IPS-NIHi11 (cell line): ENCODE data around the gene ANKRD1.
A peak's percentile ranks its signal among the peaks of the same experiment; 100 is the strongest.
"Not testable (repeated sequence)": the region's sequence is repeated elsewhere in the genome, so short reads cannot be mapped to it uniquely, and the experiment has no call there.

Experiments used
- DNase-seq: peaks from one replicate; pipeline ENCODE4 v3.0.0; 2012; ENCODE audit warnings: mixed read lengths, low spot score

Gene ANKRD1

DNA sequence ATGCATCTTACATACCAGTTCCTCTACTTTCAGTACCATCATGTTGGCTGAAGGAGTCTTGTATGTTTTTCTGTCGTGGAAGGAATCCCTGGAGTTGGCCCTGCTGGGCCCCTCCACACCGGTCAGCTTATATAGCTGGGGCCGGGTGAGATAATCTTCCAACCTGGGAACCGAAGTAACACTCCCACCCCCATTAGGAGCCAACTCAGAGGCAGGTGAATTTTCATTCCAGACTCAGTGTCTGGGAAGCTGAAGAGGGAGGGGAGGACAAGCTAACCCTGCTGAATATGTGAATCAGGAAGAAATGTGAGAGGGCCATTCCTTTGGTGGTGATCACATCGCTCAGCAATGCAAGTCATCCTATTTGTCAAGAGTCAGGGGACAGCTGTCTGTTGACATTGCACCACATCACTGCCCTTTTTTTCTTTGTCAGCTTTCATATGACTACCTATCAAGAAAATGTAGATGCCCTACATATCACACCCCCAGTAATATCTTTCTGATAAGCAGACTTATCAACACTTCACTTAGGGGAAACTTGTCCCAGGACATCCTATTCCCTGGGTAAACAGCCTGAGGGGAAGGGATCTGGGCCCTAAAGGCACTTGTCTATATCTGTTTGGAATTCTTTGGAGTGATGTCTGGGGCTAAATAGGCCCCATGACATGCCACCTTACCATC lies at the start of gene ANKRD1:
Gene ANKRD1, minus strand, starts transcription at position 102 of the 681 bp plus-strand sequence. Its CDS starts 60 bp downstream, at position 42.
- peak; percentile 78 for DNase-seq

DNA sequence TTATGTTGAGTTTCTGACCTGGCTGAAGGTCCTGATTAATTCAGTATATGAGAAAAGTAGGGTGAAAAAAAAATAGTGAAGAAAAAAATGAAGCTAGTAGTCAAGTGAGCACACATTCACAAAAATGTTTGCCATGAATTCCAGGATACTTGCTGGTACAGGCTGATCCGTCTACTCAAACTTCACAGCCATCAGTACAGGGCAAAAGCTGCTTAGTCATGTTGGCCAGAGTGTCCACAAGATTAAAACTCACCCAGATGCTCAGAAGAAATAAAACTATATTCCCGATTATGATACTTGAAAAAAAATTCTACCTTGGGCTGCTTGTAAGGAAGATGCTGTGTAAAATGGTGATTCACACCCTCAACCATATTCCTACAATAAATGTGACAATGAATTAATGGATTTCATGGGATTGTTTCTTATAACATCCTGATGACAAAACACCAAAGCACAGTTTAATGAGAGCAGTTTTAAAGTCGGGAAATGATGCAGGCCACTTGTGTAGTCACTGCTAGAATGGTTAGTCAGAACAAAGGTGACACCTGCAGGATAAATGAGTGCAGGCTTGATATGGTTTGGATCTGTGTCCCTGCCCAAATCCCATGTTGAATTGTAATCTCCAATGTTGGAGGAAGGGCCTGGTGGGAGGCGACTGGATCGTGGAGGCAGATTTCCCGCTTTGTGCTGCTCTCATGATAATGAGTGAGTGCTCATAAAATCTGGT lies 49.2 kb upstream of the ANKRD1 start:
- no peak for DNase-seq

DNA sequence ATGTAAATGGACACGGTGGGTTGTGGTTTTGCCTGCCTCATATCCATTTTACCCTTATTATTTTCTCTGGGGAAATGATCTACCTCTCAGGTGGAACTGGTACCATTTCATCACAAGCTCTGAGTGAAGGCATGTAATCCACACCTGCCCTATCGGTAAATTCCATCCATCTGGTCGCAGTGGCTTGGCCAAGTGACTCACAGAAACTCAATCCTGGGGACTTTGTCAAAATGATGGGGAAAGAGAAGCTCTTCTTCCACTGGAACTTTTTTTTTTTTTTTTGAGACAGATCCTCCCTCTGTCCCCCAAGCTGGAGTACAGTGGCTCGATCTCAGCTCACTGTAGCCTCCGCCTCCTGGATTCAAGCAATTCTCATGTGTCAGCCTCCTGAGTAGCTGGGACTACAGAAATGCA lies 48.2 kb upstream of the ANKRD1 start:
- DNase-seq, result peak; percentile 29

DNA sequence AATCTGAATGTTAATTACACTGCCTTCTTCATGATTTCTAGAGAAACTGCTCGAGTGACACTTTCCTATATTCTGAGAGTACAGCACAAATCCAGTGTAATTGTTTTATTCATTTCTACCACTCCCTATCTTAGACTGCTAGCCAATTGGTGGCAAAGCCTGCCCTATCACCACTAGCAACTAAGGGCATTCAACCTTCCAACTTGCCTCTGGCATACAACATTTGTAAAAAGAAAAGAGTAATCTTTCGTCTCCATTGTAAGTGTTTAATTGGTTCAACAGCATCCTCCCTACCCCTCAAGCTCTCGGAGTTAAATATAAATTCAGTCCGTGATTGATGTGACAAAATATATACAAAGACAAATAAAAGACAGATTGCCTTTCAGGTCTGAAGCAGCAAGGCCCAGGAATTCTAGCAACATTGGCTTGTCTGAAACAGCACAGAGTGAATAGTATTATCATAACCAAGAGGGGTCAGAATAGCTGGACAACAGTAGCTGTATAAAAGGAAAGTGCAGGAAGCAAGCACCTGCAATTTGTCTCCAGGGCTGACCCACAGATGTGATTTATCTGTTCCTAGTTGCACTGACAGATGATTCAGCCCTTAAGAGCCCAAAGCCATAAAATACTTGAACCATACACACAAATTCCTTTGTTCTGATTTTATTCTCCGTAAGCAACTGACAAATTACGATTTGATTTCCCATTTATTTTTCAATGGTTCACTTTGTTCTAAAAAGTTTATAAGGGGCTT lies 47.6 kb upstream of the ANKRD1 start:
- DNase-seq, result peak; percentile 58

DNA sequence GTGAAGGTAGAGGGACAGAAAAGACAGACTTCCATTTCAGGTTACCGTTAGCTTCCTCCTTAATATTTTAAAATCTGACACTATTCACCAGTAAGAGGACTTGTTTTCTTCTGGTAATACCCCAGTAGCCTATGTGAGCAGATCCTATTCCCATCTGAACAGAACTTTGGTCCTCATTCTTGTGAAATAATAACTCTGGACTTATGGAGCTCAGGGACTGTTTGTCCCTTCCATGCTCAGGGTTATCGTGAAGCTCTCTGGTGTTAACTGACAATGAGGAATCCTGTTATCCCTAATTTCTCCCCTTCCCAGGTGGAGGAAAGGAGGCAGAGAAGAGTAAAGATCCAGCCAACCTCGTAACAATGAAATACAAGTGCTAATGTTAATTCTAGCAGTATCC lies 47.0 kb upstream of the ANKRD1 start:
- no peak for DNase-seq

DNA sequence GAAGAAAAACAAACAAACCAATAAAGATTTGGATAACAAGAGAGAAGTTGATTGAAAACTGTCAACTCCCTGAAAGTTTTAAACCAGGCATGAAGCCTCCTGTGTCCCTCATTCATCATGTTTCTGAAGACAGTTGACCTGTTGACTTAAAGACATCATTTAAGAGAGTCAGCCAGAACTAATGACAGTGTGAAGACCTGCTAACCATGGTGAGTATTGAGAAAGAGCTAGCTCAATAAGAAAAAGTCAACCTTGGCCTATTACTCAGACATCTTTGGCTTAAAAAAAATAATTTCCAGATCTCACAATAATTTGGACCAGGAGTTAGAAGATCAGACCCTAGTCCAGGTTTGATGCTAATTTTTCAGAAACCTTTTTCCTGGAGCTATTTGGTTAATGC lies 45.3 kb upstream of the ANKRD1 start:
- DNase-seq, result no peak

DNA sequence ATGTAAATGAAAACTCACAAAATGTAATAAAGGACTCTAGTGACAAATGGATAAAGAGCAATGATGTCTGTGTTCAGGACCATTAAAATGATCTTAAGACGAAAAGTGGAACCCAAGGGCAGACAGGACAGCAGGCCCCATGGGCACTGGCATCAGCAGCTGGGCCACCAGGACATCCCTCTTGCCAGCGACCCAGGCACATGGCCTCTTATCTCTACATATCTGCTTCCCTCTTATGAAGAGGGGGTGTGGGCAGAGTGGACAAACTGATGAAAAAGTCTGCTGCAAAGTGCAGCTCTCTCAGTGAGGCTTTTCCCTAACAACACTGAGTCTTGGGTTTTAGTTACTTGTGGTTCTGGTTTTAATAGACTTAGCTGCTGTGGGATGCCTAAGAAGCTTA lies 44.8 kb upstream of the ANKRD1 start:
- no peak for DNase-seq

DNA sequence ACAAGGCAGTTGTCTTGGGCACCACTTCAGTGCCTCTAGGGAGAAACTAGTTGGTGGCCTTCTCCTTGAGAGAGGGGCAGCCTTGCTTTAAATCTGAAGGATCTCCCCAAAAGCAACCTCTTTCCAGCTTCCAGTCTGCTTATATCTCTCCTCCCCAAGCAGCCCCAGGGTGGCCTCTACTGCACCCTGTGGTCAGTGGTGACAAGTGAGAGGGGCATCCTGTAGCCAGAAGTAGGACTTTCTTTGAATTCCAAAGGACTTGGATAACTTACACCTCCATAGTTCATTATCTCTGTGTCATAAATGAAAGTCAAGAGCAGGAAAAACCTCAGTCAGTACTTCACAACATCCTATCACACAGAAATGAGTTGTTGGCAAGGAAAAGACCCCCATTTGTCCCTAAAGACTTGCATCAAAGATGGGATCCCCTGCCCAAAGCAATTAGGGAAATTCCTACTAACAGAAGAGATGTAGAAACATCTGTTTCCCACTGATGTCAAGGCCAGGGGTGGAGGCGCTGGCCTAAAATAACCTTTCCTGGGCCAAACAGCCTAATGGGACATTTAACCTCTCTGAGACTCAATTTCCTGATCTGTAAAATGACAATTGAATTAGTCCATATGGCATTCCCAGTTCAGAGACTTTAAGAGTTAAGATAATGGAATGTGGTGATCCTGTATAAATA lies 44.0 kb upstream of the ANKRD1 start:
- no peak for DNase-seq

DNA sequence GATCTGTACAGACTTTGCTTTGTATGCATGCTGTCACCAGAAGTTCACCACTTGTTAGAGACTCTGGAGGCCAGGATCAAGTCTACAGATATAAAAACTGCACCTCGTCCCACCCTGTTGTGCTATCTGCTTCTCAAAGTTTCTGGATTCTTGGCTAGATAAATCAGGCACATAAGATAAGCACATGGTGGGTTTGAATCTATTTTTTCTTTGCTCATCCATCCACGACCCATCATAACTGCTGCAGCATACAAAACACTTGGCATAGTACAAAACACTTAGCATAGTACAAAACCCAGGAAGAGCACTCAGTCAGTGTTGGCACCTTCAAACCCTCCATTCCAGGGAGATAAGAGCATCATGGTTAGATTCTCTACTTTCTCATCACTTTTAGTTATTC lies 42.4 kb upstream of the ANKRD1 start:
- no peak for DNase-seq

DNA sequence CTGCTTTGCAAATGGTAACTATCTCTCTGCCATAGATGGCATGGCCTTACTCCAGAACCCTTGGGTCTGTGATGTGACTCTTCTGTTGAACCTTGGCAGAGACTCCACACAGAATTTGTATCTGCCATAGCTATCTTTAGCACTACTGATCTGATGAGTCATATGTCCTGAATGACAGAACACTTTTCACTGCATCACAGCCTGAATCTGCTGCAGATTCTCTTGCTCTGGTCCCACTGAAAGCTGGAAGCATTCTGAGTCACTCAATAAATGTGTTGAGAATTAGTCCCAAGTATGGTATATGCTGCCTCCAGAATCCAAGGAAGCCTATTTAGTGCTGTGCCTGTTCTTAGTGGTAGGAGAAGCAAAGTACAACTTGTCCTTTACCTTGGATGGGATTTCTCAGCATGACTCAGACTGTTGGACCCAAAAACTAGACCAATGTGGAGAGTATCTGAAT lies 39.5 kb upstream of the ANKRD1 start:
- no peak for DNase-seq

DNA sequence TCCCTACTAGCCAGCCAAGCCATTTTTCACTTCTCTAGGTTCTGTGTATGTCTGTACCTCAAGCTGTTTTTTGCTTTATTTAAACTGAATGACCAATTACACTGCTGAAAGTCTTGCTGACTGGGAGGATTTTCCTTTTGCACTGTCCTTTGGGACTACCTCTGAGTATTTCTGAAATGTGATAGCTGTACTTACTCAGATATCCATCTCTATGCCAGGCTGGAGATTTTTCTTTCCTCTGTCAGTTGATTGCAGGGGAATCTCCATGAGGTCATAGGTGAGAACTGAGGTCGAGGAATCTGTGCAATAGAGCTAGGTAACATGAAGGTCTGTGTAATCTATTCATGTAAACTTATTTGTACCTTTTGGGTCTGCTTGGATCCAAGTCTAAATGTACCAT lies 38.9 kb upstream of the ANKRD1 start:
- DNase-seq, result no peak

DNA sequence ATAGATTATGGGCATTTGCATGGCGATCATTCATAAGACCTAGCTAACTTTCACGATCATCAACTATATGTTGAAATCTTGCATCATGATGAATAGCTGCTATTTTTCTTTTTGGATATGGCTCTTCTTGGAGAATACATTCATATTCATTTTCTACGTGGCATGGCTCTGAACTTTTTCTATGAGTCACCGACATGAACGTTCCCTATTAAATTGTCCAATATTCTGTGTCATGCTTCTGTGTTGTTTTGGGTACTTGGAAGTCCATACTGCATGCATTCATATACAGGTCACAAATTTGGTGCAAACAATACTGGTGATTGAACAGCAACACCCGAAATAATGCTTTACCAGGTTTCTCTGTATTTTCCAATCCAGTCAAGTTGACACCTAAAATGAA lies 37.9 kb upstream of the ANKRD1 start:
- DNase-seq, result no peak

DNA sequence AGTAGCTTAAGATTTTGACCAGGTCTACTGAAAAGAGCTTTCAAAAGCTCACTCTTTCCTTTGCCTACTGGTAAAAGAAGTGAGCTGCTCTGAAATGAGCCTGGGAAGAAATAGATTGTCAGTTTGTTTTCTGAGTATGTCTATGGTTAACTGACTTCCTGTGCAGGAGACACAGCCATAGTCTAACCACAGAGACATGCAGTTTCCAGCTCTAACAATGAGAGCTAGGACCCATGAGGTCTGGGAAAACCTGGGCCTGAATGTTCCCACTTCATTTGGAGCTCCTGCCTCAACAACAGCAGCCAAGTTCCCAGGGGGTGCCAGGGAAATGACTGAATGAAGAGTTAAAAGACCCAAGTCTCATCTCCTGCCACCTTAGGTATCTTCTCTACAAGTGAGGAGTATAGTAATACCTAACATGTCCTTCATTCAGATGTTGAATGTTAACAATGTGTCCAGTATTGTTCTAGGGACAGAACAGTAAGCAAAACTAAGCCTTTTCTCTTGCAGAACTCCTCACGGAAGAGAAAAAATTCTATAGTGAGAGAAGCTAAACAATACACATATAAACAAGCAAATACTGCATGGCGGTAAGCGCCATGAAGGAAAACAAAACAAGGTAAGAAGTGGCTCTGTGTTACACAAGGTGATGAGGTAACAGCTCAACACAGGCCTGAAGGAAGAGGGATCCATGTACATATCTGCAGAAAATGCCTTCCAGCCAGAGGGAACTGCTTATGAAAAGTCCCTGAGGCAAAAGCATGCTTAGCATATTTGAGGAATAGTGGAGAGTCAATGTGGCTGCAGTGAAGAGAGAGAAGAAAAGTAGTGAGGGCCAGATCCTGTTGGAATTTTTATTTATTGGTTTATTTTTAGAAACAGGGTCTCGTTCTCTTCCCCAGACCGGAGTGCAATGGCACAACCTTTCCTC lies 26.4 kb upstream of the ANKRD1 start:
- DNase-seq, result no peak

DNA sequence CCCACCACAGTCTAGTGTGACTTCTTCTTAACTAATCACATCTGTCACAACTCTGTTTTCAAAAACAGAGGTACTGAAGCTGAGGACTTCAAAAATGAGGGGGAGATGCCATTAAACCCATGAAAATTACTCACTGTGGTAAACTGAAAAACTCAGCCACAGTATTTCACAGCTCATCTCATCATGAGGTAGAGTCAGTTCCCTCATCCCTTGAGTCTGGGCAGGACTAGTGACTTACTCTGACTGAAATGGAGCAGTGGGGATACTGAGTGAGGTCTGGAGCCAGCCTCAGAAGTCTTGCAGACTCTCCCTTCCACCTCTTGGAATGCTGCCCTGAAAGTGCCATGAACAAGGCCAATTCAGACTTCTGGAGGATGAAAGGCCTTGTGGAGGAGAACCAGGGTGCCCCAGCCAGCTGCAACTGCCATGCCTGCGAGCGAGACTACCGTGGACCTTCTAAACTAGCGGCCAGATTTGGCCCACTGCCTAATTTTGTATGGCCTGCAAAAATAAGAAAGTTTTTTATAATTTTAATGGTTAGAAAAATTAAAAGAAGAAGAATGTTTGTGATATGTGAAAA lies 24.7 kb upstream of the ANKRD1 start:
- no peak for DNase-seq

DNA sequence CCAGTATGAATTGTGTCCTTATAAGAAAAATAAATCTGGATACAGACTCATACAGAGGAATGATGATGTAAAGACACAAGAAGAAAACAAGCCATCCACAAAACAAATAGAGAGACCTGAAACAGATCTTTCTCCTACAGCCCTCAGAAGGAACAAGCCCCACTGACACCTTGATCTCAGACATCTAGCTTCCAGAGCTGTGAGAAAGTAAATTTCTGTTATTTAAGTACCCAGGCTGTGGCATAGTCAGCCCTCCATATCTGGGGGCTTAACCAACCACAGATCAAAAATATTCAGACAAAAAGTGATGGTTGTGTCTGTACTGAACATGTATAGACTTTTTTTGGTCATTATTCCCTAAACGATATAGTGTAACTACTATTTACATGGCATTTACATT lies 23.9 kb upstream of the ANKRD1 start:
- no peak for DNase-seq

DNA sequence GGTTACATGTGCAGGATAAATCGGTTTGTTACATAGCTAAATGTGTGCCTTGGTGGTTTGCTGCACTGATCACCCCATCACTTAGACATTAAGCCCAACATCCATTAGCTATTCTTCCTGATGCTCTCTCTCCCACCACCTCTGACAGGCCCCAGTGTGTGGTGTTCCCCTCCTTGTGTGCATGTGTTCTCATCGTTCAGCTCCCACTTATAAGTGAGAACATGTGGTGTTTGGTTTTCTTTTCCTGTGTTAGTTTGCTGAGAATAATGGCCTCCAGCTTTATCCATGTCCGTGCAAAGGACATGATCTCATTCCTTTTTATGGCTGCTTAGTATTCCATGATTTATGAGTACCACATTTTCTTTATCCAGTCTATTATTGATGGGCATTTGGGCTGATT lies 22.1 kb upstream of the ANKRD1 start:
- DNase-seq, result not testable (repeated sequence)

DNA sequence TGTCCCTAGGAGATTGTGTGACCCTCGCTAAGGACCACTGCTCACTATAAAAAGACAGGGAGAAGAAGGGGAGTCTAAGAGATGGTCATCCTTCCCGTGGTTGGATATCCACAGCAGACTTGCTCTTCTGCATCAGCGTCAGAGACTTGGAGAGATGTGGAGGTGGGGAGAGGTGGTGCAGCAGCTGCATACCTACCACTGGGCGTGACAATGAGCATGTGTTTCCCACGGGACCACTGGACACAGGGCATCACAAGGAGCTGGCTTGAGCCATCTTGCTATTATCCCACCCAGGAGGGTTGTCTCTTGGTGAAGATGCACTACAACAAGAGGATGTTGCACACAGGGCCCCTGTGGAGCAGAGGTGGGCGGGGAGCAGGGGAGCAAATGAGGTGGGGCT lies 18.8 kb upstream of the ANKRD1 start:
- no peak for DNase-seq

DNA sequence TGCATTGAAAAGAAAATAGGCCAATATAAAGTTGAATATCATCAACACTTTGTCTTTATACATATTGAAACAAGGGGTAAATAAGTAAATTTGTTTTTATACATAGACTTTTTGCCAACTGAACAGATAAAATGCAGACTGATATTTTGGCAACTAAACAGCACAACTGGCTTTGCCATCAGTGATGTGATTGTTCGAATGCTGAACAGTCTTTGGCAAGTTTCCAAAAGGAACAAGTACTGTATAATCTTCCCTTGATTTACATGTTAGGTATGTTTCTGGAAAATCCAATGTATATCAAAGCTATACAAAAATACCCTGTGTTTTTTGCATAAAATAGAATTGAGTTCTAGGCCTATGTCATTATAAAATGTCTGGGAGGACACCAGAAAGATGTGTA lies 18.2 kb upstream of the ANKRD1 start:
- DNase-seq, result no peak

DNA sequence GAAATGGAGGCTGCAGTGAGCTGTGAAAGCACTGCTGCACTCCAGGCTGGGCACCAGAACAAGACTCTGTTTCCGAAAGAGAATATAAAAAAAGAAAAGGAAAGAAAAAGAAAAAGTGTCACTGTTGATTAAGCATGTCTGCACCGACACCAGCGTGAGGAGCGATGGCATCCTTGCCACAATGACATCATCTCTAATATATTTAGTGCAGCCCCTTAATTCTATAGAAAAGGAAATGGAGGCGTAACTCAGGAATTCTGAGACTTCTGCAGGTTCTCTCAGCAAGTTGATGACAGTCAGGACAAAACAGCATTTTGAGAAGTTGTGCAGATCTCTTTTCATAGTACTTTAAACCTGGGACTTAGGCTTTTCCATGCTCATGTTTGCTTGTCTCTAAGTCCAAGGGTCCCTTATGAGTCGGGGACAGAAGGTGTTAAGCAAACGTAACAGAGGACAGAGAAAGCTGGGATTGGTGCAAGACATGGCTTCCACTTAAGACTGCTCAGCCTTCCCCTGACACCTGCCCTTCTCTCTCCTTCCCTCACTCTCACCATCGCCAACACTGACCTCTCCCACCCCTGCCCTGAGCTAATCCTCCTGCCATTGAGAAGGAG lies 16.9 kb upstream of the ANKRD1 start:
- DNase-seq, result no peak

DNA sequence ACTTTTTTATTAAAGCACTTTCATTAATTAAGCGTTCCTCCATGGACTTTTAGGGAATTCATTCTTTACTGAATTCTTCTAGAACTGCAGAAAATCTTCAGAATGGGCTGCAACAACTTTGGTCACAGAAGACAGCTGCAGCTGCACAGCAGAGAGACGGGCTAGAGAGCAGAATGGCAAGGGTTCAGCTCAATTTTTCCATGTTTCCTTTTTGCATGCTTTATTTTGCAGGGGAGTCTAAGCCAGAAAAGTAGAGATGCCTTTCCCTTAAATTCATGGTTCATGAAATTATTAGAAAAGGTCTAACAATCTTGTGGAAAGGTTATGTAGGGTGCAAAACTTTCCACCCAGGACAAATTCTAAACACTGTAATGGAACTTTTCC lies 15.4 kb upstream of the ANKRD1 start:
- DNase-seq, result no peak
